ENCODE data around the gene SLC1A3. TPM values are rescaled to one million over a fixed set of nuclear protein-coding genes. Genes with fewer than 3 reads are reported as not detected.

SLC1A3 gene
- total and polyA plus RNA-seq, 2 of the 4 experiments (the other 2 are of a cell fraction): 0.27 to 1.3 TPM

DNA sequence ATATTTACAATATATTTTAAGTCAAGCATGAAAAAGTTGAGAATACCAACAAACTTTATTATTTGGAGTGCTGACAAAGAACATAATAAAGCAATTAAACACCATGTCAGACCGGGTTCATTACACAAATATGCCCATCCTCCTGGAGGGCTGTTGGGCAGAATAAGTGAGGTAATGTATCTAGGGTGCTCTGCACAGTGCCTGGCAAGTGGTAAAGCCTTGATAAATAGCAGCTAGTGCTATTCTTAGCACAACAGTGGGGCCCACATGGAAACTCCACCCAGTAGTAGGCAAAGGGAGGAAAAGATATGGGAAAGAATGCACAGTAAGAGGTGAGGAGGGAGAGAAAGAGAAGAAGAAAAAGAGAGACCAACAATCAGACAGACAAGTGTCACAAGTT lies 97.7 kb downstream of the SLC1A3 start:
- H3K9ac ChIP-seq (ENCODE audit: low read depth, low read length): no peak overlapping the region
- no peaks in the 10 kb centered on the region for H3K4me1 ChIP-seq (ENCODE audit: control insufficient read depth, insufficient read depth, low read length)
- no peak overlapping the region for H2AK5ac ChIP-seq (ENCODE audit: low read depth, low read length)
- in situ Hi-C loops (cut with MboI; ENCODE audit: low sequenced_read_pairs) (no loop called here), intact Hi-C loops (cut with micrococcal nuclease) (no loop called here), dilution Hi-C loops (cut with HindIII; ENCODE audit: low sequenced_read_pairs, unreplicated experiment) (no loop called here)
- no TSS peak for BruUV-seq (replicated peaks)
- no CpG with 5 or more reads among the region's 1 CpG for WGBS, 2 experiments (ENCODE audit: extremely low coverage in 2 of 2, insufficient read length in 1 of 2)
- H2BK120ac ChIP-seq (ENCODE audit: low read depth, low read length): no peak overlapping the region
- no peak overlapping the region for H3K27ac ChIP-seq (ENCODE audit: insufficient read depth, low read length)
- H3K14ac ChIP-seq (replicated peaks; ENCODE audit: low read depth, low read length): no peak overlapping the region
- H2AFZ ChIP-seq (replicated peaks; ENCODE audit: low read length, poor library complexity): no peak overlapping the region
- POLR2A ChIA-PET (ENCODE audit: unreplicated experiment): no interaction called here
- TF ChIP-seq RAD21 (IDR thresholded peaks at IDR 0.05; ENCODE audit: low read length) (no peak), CHD1 (IDR thresholded peaks at IDR 0.05; ENCODE audit: low read depth, low read length) (no peak), MAZ (IDR thresholded peaks at IDR 0.05; ENCODE audit: borderline replicate concordance, low read depth, low read length) (no peak), SMC3 (IDR thresholded peaks at IDR 0.05; ENCODE audit: low read depth, low read length) (no peak), CEBPB (IDR thresholded peaks at IDR 0.05; ENCODE audit: low read depth, low read length) (no peak), POLR2A (IDR thresholded peaks at IDR 0.05; ENCODE audit: low read depth, low read length) (no peak), MXI1 (IDR thresholded peaks at IDR 0.05; ENCODE audit: borderline replicate concordance, low read depth, low read length) (no peak), BHLHE40 (IDR thresholded peaks at IDR 0.05; ENCODE audit: low read depth, low read length) (no peak), NFE2L2 (IDR thresholded peaks at IDR 0.05; ENCODE audit: low read depth, low read length) (no peak), RCOR1 (IDR thresholded peaks at IDR 0.05; ENCODE audit: insufficient replicate concordance, low read length) (no peak), MAFK (IDR thresholded peaks at IDR 0.05; ENCODE audit: low read depth, low read length) (no peak), RFX5 (IDR thresholded peaks at IDR 0.05; ENCODE audit: low read depth, low read length) (no peak), FOS (IDR thresholded peaks at IDR 0.05; ENCODE audit: low read depth, low read length) (no peak)
- TF ChIP-seq, protein P1, sequence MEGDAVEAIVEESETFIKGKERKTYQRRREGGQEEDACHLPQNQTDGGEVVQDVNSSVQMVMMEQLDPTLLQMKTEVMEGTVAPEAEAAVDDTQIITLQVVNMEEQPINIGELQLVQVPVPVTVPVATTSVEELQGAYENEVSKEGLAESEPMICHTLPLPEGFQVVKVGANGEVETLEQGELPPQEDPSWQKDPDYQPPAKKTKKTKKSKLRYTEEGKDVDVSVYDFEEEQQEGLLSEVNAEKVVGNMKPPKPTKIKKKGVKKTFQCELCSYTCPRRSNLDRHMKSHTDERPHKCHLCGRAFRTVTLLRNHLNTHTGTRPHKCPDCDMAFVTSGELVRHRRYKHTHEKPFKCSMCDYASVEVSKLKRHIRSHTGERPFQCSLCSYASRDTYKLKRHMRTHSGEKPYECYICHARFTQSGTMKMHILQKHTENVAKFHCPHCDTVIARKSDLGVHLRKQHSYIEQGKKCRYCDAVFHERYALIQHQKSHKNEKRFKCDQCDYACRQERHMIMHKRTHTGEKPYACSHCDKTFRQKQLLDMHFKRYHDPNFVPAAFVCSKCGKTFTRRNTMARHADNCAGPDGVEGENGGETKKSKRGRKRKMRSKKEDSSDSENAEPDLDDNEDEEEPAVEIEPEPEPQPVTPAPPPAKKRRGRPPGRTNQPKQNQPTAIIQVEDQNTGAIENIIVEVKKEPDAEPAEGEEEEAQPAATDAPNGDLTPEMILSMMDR (conservative IDR thresholded peaks at IDR 0.05; ENCODE audit: low read depth, low read length): no peak
- TF ChIP-seq, protein P2, sequence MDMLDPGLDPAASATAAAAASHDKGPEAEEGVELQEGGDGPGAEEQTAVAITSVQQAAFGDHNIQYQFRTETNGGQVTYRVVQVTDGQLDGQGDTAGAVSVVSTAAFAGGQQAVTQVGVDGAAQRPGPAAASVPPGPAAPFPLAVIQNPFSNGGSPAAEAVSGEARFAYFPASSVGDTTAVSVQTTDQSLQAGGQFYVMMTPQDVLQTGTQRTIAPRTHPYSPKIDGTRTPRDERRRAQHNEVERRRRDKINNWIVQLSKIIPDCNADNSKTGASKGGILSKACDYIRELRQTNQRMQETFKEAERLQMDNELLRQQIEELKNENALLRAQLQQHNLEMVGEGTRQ (IDR thresholded peaks at IDR 0.05; ENCODE audit: low read depth, low read length): no peak
- TF ChIP-seq, protein P3, sequence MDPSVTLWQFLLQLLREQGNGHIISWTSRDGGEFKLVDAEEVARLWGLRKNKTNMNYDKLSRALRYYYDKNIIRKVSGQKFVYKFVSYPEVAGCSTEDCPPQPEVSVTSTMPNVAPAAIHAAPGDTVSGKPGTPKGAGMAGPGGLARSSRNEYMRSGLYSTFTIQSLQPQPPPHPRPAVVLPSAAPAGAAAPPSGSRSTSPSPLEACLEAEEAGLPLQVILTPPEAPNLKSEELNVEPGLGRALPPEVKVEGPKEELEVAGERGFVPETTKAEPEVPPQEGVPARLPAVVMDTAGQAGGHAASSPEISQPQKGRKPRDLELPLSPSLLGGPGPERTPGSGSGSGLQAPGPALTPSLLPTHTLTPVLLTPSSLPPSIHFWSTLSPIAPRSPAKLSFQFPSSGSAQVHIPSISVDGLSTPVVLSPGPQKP (IDR thresholded peaks at IDR 0.05; ENCODE audit: borderline replicate concordance, low read depth, low read length): no peak
- H2BK15ac ChIP-seq (ENCODE audit: low read depth, low read length): no peak overlapping the region
- H2AK9ac ChIP-seq (replicated peaks; ENCODE audit: low read depth, low read length, poor library complexity): no peak overlapping the region
- CTCF ChIA-PET: interaction anchor here (1.5 kb wide), 1 partner anchor 14 kb away, joined by 5 read pairs; no protein-coding TSS in a partner anchor
- no peaks in the 10 kb centered on the region for H4K20me1 ChIP-seq (ENCODE audit: insufficient read depth, low read length)
- H3K27me3 ChIP-seq (ENCODE audit: control insufficient read depth, insufficient read depth, low read length): peaks cover 37% of the 10 kb centered on the region
- no peak overlapping the region for H4K8ac ChIP-seq (ENCODE audit: low read depth in 2 of 2, low read length in 2 of 2)
- H2BK5ac ChIP-seq (ENCODE audit: low read depth, low read length, poor library complexity, severe bottlenecking): no peak overlapping the region
- no peaks in the 10 kb centered on the region for H3K9me3 ChIP-seq (ENCODE audit: control insufficient read depth, insufficient read depth, low read length)
- DNase-seq (no peak), ATAC-seq (ENCODE audit: low read depth) (no peak)
- no peak overlapping the region for H4K91ac ChIP-seq (ENCODE audit: insufficient read depth, low read depth, low read length)
- no peak overlapping the region for H3K56ac ChIP-seq (ENCODE audit: extremely low read depth, insufficient read depth, low read length)
- no peak overlapping the region for H3K4ac ChIP-seq (ENCODE audit: low read depth, low read length)
- H3K36me3 ChIP-seq (ENCODE audit: control insufficient read depth, insufficient read depth, low read length): no peaks in the 10 kb centered on the region
- no peak overlapping the region for H3K23ac ChIP-seq (ENCODE audit: low read depth, low read length)
- no peaks in the 10 kb centered on the region for H3K9me1 ChIP-seq (ENCODE audit: insufficient read depth, low read length)
- no peak overlapping the region for H4K5ac ChIP-seq (ENCODE audit: low read depth, low read length)
- H2BK20ac ChIP-seq (ENCODE audit: low read depth, low read length): no peak overlapping the region
- H3K4me2 ChIP-seq (ENCODE audit: low read depth, low read length): no peak overlapping the region
- no peak overlapping the region for H3K4me3 ChIP-seq (ENCODE audit: insufficient read depth, low read depth, low read length)
- H3K79me1 ChIP-seq (ENCODE audit: low read depth in 1 of 2, low read length in 2 of 2): no peaks in the 10 kb centered on the region
- H3K18ac ChIP-seq (ENCODE audit: low read depth, low read length): no peak overlapping the region
